KMS-11 (cell line): ENCODE data around the gene SCT.

Experiments
- H2AFZ ChIP-seq: fragments of 200-600 bp; sonication (generic); 2 replicates; pipeline ENCODE4 v1.6.1; 2016; ENCODE audit warnings: antibody characterized with exemption, mixed run types, low read depth
- H3K27ac ChIP-seq: fragments of 200-600 bp; sonication (generic); 2 replicates; pipeline ENCODE4 v1.6.1; 2016; ENCODE audit warnings: mild to moderate bottlenecking, mixed run types
- H3K27me3 ChIP-seq: fragments of 200-600 bp; sonication (generic); 2 replicates; pipeline ENCODE4 v1.6.1; 2017; ENCODE audit warnings: mild to moderate bottlenecking, low read depth, mixed run types, moderate library complexity; ENCODE audit not compliant: insufficient read depth
- H3K36me3 ChIP-seq: fragments of 200-600 bp; sonication (generic); 2 replicates; pipeline ENCODE4 v1.6.1; 2017; ENCODE audit warnings: mild to moderate bottlenecking, mixed run types; ENCODE audit not compliant: insufficient read depth
- H3K4me1 ChIP-seq: fragments of 200-600 bp; sonication (generic); 2 replicates; pipeline ENCODE4 v1.6.1; 2016; ENCODE audit warnings: mild to moderate bottlenecking, low read depth, mixed run types; ENCODE audit not compliant: poor library complexity, severe bottlenecking
- H3K4me2 ChIP-seq: fragments of 200-600 bp; sonication (generic); 2 replicates; pipeline ENCODE4 v1.7.0; 2016; ENCODE audit warnings: mild to moderate bottlenecking, mixed run types
- H3K4me3 ChIP-seq: fragments of 200-600 bp; sonication (generic); IDR thresholded peaks from 2 replicates; pipeline ENCODE4 v1.6.1; 2017; ENCODE audit warnings: low read depth, low read length, mixed read lengths; ENCODE audit not compliant: insufficient read depth
- H3K79me2 ChIP-seq: fragments of 200-600 bp; sonication (generic); 2 replicates; pipeline ENCODE4 v1.6.1; 2016; ENCODE audit warnings: low read depth, mixed run types; ENCODE audit not compliant: insufficient read depth
- H3K9ac ChIP-seq: fragments of 200-600 bp; sonication (generic); 2 replicates; pipeline ENCODE4 v1.6.1; 2016; ENCODE audit warnings: mild to moderate bottlenecking, mixed run types
- H4K20me1 ChIP-seq: fragments of 200-600 bp; sonication (generic); 2 replicates; pipeline ENCODE4 v1.6.1; 2016; ENCODE audit warnings: mild to moderate bottlenecking, mixed run types; ENCODE audit not compliant: insufficient read depth
- TF ChIP-seq, protein P1 (sequence below): fragments of 200-600 bp; sonication (generic); conservative IDR thresholded peaks from 2 replicates; pipeline ENCODE4 v1.6.1; 2017; ENCODE audit warnings: low read depth, mild to moderate bottlenecking, antibody characterized with exemption, low read length, moderate library complexity, mixed read lengths

The SCT gene

DNA sequence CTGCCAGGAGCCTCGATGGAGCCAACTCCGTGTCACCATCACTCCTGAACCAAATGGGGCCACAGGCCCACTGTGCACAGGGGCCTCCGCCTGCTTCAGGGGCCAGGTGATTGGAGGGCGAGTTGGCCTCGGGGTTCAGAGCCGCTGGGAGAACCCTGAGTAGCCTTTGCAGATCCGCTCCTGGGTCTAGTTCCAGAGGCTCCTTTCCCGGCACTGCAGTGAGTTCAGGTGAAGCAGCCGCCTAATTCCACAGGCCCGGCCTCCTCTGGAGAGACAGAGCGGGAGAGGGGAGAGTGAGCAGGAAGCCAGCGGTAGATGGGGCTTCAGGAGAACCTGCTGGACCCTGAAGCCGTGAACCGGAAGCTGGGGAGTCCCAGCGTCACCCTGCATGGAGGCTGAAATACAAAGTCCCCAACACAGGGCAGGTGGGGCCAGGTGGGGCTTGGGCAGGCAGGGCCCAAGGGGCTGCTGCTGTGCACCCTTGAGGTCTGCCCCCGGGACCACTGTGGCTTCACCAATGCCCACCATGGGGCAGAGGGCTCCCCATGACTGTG lies 32.6 kb upstream of the SCT start:
- H2AFZ ChIP-seq: no peak overlapping the region
- H3K4me1 ChIP-seq: no peaks in the 10 kb centered on the region
- no peak overlapping the region for H3K27ac ChIP-seq
- no peaks in the 10 kb centered on the region for H4K20me1 ChIP-seq
- H3K36me3 ChIP-seq: peaks cover 4% of the 10 kb centered on the region; the same call in 1 of the 2 replicates
- H3K27me3 ChIP-seq: no peaks in the 10 kb centered on the region
- H3K9ac ChIP-seq: no peak overlapping the region
- H3K4me2 ChIP-seq: no peak overlapping the region
- TF ChIP-seq, protein P1, sequence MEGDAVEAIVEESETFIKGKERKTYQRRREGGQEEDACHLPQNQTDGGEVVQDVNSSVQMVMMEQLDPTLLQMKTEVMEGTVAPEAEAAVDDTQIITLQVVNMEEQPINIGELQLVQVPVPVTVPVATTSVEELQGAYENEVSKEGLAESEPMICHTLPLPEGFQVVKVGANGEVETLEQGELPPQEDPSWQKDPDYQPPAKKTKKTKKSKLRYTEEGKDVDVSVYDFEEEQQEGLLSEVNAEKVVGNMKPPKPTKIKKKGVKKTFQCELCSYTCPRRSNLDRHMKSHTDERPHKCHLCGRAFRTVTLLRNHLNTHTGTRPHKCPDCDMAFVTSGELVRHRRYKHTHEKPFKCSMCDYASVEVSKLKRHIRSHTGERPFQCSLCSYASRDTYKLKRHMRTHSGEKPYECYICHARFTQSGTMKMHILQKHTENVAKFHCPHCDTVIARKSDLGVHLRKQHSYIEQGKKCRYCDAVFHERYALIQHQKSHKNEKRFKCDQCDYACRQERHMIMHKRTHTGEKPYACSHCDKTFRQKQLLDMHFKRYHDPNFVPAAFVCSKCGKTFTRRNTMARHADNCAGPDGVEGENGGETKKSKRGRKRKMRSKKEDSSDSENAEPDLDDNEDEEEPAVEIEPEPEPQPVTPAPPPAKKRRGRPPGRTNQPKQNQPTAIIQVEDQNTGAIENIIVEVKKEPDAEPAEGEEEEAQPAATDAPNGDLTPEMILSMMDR: no peak
- no peaks in the 10 kb centered on the region for H3K79me2 ChIP-seq
- no peak overlapping the region for H3K4me3 ChIP-seq

DNA sequence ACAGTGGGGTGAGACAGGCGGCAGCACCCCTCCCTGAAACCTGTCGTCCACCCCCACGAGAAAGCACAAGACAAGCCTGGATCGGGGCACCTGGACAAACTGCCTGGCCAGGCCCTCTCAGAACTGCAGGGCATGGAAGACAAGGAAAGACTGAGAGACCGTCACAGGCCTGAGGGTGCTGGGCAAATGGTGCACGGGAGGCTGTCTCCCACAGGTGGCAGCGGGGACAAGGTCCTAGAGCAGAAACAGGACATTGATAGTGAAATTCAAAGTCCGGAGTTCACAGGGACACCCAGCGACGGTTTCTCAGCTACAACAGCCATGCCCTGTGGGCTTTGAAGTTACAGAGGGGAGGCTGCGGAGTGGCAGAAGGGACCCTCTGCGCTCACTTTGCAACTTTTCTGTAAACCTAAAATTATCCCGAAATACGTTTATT lies 30.7 kb upstream of the SCT start:
- Histone ChIP-seq H4K20me1 (no peaks in the 10 kb centered on the region), H3K4me1 (no peaks in the 10 kb centered on the region), H3K79me2 (no peaks in the 10 kb centered on the region), H3K4me3 (no peak overlapping the region), H3K4me2 (no peak overlapping the region), H3K27me3 (no peaks in the 10 kb centered on the region), H3K36me3 (no peaks in the 10 kb centered on the region), H3K9ac (no peak overlapping the region), H3K27ac (no peak overlapping the region), H2AFZ (no peak overlapping the region)
- TF ChIP-seq, protein P1: no peak

DNA sequence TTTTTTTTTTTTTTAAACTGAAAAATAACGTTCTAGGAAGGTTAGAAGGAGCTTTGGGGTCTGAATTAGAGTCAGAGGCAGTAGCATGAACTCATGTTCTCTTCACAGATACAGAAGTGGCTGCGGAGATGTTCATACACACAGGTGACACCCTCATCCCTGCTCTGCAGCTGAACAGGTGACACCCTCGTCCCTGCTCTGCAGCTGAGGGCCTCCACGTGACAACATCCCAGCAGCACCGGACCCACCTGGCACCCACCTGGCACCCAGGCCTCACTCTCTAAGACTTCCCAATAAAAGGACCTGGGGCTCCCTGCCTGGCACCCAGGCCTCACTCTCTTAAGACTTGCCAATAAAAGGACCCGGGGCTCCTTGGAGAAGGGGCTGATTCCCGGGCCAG lies 29.9 kb upstream of the SCT start:
- Histone ChIP-seq H3K79me2 (no peaks in the 10 kb centered on the region), H3K36me3 (no peaks in the 10 kb centered on the region), H3K27ac (no peak overlapping the region), H3K4me1 (no peaks in the 10 kb centered on the region), H2AFZ (no peak overlapping the region), H3K9ac (no peak overlapping the region), H3K4me3 (no peak overlapping the region), H3K4me2 (no peak overlapping the region), H3K27me3 (no peaks in the 10 kb centered on the region), H4K20me1 (no peaks in the 10 kb centered on the region)
- TF ChIP-seq, protein P1: no peak

DNA sequence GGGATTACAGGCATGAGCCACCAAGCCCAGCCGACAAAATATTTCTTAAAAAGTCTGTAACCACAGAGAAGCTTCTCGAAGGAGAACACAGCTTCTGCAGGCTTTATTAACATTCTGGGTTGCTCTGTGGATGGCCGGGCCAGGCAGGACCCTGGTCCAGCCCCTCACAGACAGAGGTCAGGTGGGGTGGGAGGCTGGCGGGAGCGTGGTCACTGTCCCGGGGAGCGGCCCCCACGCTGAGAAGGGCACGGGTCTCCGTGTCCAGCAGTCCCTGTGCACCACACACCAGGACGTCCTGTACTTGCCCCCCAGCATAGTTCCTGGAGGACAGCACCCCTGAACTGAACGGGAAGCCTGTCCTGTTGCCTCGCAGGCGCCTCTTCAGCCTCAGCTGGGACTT lies 29.4 kb upstream of the SCT start:
- Histone ChIP-seq H4K20me1 (no peaks in the 10 kb centered on the region), H3K4me3 (no peak overlapping the region), H3K9ac (no peak overlapping the region), H3K27ac (no peak overlapping the region), H3K4me2 (no peak overlapping the region), H3K36me3 (no peaks in the 10 kb centered on the region), H2AFZ (no peak overlapping the region), H3K79me2 (no peaks in the 10 kb centered on the region), H3K4me1 (no peaks in the 10 kb centered on the region), H3K27me3 (no peaks in the 10 kb centered on the region)
- TF ChIP-seq, protein P1: no peak
